Stimulated activated CD8-positive, alpha-beta memory T cell treated with anti-CD3 and anti-CD28 coated beads, Interleukin-4, amount 100 ng/mL, for 4 hours (primary cell): ENCODE data around the gene PTPRK.
"Not testable (repeated sequence)": the region's sequence is repeated elsewhere in the genome, so short reads cannot be mapped to it uniquely, and the experiment has no call there.

Experiments
- DNase-seq, 2 donors: peaks; one replicate each; pipeline ENCODE4 v3.0.0-alpha.2; 2020; ENCODE audit warnings: low read depth in 2 of 2, low spot score in 1 of 2

The PTPRK gene

GRCh38 chr6:128491610-128492206, 28.7 kb downstream of the PTPRK start:
- DNase-seq: no peak

GRCh38 chr6:128491100-128491581, 29.3 kb downstream of the PTPRK start:
- no peak for DNase-seq

- DNase-seq: no peak
Measured at GRCh38 chr6:128487746-128488145, 32.7 kb downstream of the PTPRK start.

- DNase-seq: no peak
Measured at GRCh38 chr6:128487055-128487454, 33.3 kb downstream of the PTPRK start.

GRCh38 chr6:128486580-128486979, 33.8 kb downstream of the PTPRK start:
- not testable (repeated sequence) for DNase-seq

- DNase-seq: no peak
Measured at GRCh38 chr6:128483472-128484135, 36.8 kb downstream of the PTPRK start.

- DNase-seq: no peak
Measured at GRCh38 chr6:128482642-128483041, 37.8 kb downstream of the PTPRK start.

GRCh38 chr6:128479991-128480390, 40.4 kb downstream of the PTPRK start:
- no peak for DNase-seq

GRCh38 chr6:128479048-128479666, 41.2 kb downstream of the PTPRK start:
- DNase-seq: no peak

- DNase-seq: no peak
Measured at GRCh38 chr6:128478230-128479047, 42.0 kb downstream of the PTPRK start.

- no peak for DNase-seq
Measured at GRCh38 chr6:128474933-128475332, 45.5 kb downstream of the PTPRK start.

- DNase-seq: no peak
Measured at GRCh38 chr6:128474481-128474880, 45.9 kb downstream of the PTPRK start.

GRCh38 chr6:128471907-128472306, 48.5 kb downstream of the PTPRK start:
- no peak for DNase-seq

- DNase-seq: no peak
Measured at GRCh38 chr6:128465368-128466343, 54.7 kb downstream of the PTPRK start.

- no peak for DNase-seq
Measured at GRCh38 chr6:128464790-128465189, 55.6 kb downstream of the PTPRK start.

GRCh38 chr6:128463942-128464341, 56.5 kb downstream of the PTPRK start:
- DNase-seq: no peak

- no peak for DNase-seq
Measured at GRCh38 chr6:128461501-128461900, 58.9 kb downstream of the PTPRK start.

- DNase-seq: no peak
Measured at GRCh38 chr6:128456510-128457230, 63.7 kb downstream of the PTPRK start.

- DNase-seq: no peak
Measured at GRCh38 chr6:128455959-128456358, 64.4 kb downstream of the PTPRK start.

GRCh38 chr6:128452713-128453112, 67.7 kb downstream of the PTPRK start:
- no peak for DNase-seq
